GM19351 (cell line): ENCODE results near the gene PIGH.
"Not testable (repeated sequence)": the region's sequence is repeated elsewhere in the genome, so short reads cannot be mapped to it uniquely, and the experiment has no call there.

Experiments used
- ATAC-seq: cut with Tn5 transposase; IDR thresholded peaks from one replicate; pipeline ENCODE4 v1.9.1; 2021; ENCODE audit warnings: mild to moderate bottlenecking, moderate library complexity; ENCODE audit not compliant: unreplicated experiment

PIGH gene

DNA sequence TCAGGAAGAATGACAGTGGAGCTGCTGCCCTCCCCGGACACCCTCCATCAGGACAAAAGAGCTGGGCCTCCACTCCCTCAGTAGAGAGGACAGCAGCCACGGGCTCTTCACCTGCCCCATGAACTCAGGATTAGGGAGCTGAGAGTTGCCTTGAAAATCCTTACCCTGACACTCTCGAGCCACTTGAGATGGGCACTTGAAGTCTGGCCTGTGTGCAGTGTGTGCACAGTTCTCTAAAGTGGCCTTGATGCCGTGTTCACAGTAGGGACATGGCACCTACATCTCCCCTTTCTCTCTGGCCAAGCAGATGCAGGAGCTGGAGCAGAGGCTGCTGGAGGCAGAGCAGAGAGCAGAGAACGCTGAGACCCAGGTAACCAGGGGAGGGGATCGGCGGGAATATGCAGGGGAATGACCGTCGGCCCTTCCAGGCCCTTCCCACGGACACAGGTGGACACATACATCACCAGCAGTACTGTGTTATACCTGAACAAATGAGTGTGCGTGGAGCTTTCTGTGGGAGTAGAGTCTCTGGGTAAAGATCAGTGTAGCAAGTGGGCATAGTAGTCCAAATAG, 44.5 kb downstream of the PIGH start:
- no peak for ATAC-seq

DNA sequence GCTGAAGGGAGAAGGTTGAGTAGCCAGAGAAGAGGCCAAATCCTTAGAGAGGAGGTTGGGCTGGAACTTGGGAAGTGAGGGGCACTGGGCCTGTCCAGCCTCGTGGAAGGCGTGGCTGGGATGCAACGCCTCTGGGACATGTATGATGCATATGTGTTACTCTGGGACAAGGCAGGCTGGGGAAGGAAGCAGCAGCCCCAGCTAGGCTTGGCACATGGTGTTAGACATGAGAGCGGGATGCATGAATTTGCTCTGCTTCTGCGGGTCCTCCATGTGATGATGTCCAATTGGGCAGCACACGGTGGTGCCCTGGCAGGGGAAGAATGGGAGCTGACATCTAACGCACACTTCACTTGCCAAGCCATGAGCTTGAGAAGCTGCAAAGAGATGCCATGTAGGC, 45.7 kb downstream of the PIGH start:
- ATAC-seq, result no peak

DNA sequence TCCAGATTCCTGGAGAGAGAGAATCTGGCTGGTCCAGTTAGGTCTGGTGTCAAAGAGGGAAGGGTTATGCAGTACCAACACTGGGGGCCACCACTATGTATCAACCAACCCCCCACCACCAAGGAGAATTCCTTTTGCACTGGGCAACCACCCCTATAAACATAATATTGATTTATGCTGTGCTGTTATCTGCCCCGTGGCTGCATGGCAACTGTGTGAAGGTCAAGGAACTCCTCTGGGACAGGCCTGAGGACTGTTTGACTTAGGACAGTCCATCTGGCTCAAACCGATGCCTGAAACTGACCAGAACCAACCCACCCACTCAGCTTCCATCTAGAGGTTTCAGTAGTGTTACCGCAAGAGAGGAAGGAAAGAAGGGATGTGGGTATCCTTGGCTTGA, 46.5 kb downstream of the PIGH start:
- ATAC-seq, result no peak

DNA sequence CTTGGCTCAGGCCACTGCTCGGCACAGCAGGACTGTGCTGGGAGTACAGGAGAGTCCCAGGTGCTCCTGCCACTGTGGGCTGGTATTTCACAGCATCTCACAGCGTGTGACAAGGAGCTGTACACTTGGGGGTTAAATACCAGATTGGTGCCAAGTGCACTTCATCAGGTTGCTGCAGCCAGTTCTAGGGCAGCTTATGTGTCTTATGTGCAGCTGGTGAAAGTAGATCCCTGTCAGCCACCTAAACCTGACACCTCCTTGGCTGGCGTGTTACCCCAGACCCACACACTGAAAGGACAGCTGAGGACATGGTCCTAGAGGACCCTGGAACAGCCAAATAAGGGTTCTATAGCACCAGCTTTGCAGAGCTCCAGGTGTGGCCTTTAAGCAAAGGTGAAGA, 48.1 kb downstream of the PIGH start:
- no peak for ATAC-seq

DNA sequence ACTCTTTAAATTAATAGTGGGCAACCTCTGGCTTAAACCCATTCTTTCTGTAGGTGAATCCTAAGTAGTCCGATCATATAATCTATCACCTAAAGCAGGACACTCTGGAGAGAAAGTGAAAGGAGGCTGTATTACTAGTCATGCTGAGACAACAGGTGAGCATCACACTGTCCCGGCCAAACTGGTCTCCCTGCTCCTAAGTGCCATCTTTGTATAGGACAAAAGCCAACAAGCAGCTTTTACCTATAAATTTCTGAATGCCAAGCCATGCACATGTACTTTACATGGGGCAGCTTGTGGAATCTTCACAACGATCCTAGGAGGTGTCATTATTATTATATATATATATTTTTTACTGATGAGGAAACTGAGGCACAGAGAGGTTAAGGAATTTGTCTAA, 48.9 kb downstream of the PIGH start:
- ATAC-seq, result no peak

DNA sequence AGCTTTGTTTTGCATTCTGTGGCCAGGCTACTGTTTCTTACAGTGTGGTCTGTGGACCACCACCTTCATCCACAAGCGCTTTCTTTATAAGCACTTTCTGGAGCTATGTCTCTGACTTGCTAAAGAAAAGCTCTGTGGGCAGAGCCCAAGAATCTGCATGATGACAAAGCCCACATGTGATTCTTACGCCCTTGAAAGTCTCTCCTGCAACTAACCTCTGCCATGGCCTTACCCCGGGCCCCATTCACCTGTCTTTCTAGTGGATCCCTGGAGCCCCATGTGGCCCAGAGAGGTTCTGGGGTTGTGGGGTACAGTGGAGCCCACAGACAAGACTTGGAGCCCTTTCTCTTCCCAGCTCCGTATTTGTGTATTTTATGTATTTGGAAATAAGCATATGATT, 50.3 kb downstream of the PIGH start:
- no peak for ATAC-seq

DNA sequence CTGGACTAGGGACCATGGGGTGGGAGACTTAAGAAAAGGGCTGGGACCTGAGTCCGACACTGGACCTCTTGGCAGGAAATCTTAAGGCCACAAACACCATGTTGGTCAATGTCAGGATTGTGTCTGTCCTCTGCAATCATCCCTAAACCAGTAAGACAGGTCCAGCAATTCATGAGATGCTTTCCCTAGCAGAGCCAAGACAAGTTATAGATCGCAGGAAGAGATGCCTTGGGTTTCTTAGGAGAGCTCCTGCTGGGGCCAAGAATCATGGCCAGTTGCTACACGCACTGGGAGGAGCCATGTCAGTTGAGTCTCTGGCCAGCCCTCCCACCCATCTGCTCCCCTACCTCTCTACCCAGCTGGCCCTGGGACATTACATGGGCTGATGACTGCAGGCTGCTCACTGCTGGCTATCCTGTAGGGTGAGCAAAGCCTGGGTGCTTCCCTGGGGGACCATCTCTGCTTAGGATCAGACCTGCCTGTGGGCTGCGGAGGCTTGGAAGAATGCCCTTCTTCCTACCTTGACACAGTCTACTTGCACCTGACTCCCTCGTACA, 52.8 kb downstream of the PIGH start:
- no peak for ATAC-seq

DNA sequence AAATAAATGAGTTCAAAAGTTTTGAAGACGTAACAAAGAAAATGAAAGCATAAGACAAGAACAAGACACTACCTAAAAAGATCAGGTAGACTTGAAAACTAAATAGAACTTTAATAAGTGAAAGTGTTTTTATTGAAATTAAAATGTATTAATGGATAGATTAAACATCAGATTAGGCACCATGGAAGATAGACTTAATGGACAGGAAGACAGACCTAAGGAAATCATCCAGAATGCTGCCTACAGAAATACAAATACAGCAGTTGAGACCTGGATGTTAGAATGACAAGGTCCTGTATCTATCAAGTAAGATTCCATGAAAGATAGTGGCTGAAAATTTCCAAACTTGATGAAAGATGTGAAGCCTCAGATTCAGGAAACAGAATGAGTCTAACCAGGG, 55.5 kb downstream of the PIGH start:
- ATAC-seq, result no peak

DNA sequence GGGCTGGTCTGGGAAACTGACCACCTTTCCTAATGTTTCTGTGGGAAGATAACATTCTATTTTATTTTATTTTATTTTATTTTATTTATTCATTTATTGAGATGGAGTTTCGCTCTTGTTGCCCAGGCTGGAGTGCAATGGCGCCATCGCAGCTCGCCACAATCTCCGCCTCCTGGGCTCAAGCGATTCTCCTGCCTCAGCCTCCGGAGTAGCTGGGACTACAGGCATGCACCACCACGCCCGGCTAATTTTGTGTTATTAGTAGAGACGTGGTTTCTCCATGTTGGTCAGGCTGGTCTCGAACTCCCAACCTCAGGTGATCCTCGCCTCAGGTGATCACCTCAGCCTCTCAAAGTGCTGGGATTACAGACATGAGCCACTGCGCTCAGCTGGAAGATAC, 57.4 kb downstream of the PIGH start:
- ATAC-seq, result not testable (repeated sequence)

DNA sequence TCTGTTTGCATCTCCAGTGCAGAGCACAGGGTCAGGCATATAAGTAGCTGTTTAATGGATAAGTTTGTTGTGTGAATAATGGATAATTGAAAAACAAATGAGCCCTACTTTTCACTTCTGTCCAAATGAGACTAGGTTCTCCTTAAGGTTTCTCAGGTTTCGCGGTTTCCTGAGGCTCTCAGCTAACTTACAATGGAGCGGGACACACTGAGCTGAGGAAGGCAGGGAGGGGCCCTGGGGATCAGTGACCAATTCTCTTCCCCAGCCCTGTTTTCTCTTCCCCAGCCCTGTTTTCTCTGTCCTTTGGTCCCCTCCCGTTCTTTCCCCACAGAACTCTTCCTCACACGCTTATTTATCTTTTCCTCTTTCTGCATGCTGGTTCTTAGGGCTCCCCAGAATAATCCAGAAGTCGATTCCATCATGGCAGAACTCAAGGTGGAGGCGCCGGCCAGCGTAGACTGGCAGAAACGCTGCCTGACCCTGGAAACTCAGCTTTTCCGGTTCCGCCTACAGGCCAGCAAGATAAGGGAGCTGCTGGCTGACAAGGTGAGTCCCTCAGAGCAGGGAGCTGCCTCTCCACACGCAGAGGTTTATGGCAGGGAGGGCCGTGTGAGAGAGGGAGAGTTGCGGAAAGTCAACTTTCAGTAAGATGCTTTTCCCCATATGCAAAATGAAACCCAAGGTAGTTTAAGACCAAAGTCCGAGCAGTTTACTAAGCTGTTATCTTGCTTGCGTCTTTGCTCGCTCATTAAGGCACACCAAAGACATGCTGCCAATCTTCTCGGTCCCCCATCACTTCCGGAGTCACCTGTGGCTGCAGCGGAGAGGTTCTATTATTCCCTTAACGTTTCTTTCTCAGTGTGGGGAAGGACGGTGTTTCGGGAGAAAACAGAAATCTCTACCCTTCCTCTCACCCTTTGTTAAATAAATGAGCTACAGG, 58.4 kb downstream of the PIGH start:
- ATAC-seq, result no peak
